HepG2 (cell line): ENCODE data around the gene LMOD1. TPM values are rescaled to one million over a fixed set of nuclear protein-coding genes. Genes with fewer than 3 reads are reported as not detected.

ENCODE experiments used
- FIP1L1 ChIP-seq: fragments of 200-400 bp; formaldehyde crosslinking; IDR thresholded peaks from 2 replicates; pipeline ENCODE4 v1.6.1; 2018; ENCODE audit warnings: low read depth, mild to moderate bottlenecking, low read length, moderate library complexity, borderline replicate concordance; ENCODE audit not compliant: insufficient read depth
- HMG20B ChIP-seq: conservative IDR thresholded peaks from 2 replicates; pipeline ENCODE4 v1.6.1; 2016; ENCODE audit warnings: missing genetic modification reagents, missing compliant biosample characterization
- MAZ ChIP-seq, 2 experiments: sonication (generic) in 1 of 2; formaldehyde crosslinking in 1 of 2; IDR thresholded peaks; 2 replicates each; pipeline versions ENCODE4 v1.5.0 to v1.6.1; 2012 to 2020; ENCODE audit warnings: low read depth in 2 of 2, mild to moderate bottlenecking in 2 of 2, borderline replicate concordance in 1 of 2, improper control_type of control experiment in 1 of 2, low read length in 1 of 2, missing genetic modification reagents in 1 of 2, moderate library complexity in 1 of 2
- MEIS2 ChIP-seq: sonication (generic); formaldehyde crosslinking; IDR thresholded peaks from 2 replicates; pipeline ENCODE4 v1.9.0; 2021; ENCODE audit warnings: mild to moderate bottlenecking, missing genetic modification reagents
- RBFOX2 ChIP-seq: fragments of 200-400 bp; formaldehyde crosslinking; IDR thresholded peaks from 2 replicates; pipeline ENCODE4 v1.6.1; 2017; ENCODE audit warnings: low read depth, mild to moderate bottlenecking, low read length
- RBM39 ChIP-seq: fragments of 200-400 bp; formaldehyde crosslinking; IDR thresholded peaks from one replicate; pipeline ENCODE4 v1.6.1; 2018; ENCODE audit warnings: antibody characterized with exemption, mild to moderate bottlenecking, low read depth, low read length; ENCODE audit not compliant: poor library complexity, severe bottlenecking
- STAG1 ChIP-seq: sonication (generic); formaldehyde crosslinking; IDR thresholded peaks from 2 replicates; pipeline ENCODE4 v1.4.0; 2020; ENCODE audit warnings: missing genetic modification reagents
- TOPORS ChIP-seq: sonication (generic); formaldehyde crosslinking; IDR thresholded peaks from 2 replicates; pipeline ENCODE4 v1.8.0; 2023; ENCODE audit warnings: mild to moderate bottlenecking, missing genetic modification reagents
- XRCC5 ChIP-seq: fragments of 200-400 bp; formaldehyde crosslinking; optimal IDR thresholded peaks from 2 replicates; pipeline ENCODE3; 2017; ENCODE audit warnings: mild to moderate bottlenecking, low read length
- YEATS4 ChIP-seq: sonication (generic); formaldehyde crosslinking; IDR thresholded peaks from 2 replicates; pipeline ENCODE4 v1.4.0; 2020; ENCODE audit warnings: missing genetic modification reagents, borderline replicate concordance
- ZBTB21 ChIP-seq: sonication (generic); formaldehyde crosslinking; IDR thresholded peaks from 2 replicates; pipeline ENCODE4 v1.4.0; 2020; ENCODE audit warnings: missing genetic modification reagents
- polyA plus RNA-seq, 8 experiments: library from polyadenylated mRNA; depleted of rRNA in 3 of 8; stranded (reverse) in 7 of 8; unstranded in 1 of 8; fragments of >200 nt; fragmentation: Illumina TruSeq in 4 of 8; extraction: Trizol in 4 of 8; gene quantifications; 2 replicates each; pipeline versions ENCODE4 v1.2.1 to v1.2.3, GENCODE V29; 2011 to 2016; ENCODE audit warnings: low read depth in 4 of 8, missing spikeins in 1 of 8, mixed read lengths in 1 of 8; ENCODE audit not compliant: insufficient read depth in 1 of 8
- total RNA-seq, 5 experiments: library from RNA; depleted of rRNA; stranded (reverse); fragments of >200 nt; fragmentation: Illumina TruSeq; extraction: Trizol; gene quantifications; 2 replicates each; pipeline ENCODE4 v1.2.3, GENCODE V29; 2016; ENCODE audit warnings: low read depth in 1 of 5
- TF ChIP-seq, protein P1 (sequence below): sonication (generic); formaldehyde crosslinking; IDR thresholded peaks from 2 replicates; pipeline ENCODE4 v1.4.0; 2020; ENCODE audit warnings: missing genetic modification reagents
- TF ChIP-seq, protein P2 (sequence below): sonication (generic); formaldehyde crosslinking; IDR thresholded peaks from 2 replicates; pipeline ENCODE4 v1.8.0; 2022; ENCODE audit warnings: missing genetic modification reagents, mild to moderate bottlenecking, borderline replicate concordance
- TF ChIP-seq, protein P3 (sequence below): sonication (generic); formaldehyde crosslinking; IDR thresholded peaks from 2 replicates; pipeline ENCODE4 v1.8.1; 2023; ENCODE audit warnings: mild to moderate bottlenecking, missing genetic modification reagents
- TF ChIP-seq, protein P4 (sequence below): sonication (generic); formaldehyde crosslinking; IDR thresholded peaks from 2 replicates; pipeline ENCODE4 v1.9.0; 2022; ENCODE audit warnings: low read depth, missing genetic modification reagents
- TF ChIP-seq, protein P5 (sequence below): sonication (generic); formaldehyde crosslinking; IDR thresholded peaks from 2 replicates; pipeline ENCODE4 v1.5.1; 2020; ENCODE audit warnings: mild to moderate bottlenecking, missing genetic modification reagents, moderate library complexity

Gene LMOD1
- total and polyA plus RNA-seq, 2 of the 13 experiments (the other 11 are each of a cell fraction or from before 2014, with no cell fraction given), result not detected

DNA sequence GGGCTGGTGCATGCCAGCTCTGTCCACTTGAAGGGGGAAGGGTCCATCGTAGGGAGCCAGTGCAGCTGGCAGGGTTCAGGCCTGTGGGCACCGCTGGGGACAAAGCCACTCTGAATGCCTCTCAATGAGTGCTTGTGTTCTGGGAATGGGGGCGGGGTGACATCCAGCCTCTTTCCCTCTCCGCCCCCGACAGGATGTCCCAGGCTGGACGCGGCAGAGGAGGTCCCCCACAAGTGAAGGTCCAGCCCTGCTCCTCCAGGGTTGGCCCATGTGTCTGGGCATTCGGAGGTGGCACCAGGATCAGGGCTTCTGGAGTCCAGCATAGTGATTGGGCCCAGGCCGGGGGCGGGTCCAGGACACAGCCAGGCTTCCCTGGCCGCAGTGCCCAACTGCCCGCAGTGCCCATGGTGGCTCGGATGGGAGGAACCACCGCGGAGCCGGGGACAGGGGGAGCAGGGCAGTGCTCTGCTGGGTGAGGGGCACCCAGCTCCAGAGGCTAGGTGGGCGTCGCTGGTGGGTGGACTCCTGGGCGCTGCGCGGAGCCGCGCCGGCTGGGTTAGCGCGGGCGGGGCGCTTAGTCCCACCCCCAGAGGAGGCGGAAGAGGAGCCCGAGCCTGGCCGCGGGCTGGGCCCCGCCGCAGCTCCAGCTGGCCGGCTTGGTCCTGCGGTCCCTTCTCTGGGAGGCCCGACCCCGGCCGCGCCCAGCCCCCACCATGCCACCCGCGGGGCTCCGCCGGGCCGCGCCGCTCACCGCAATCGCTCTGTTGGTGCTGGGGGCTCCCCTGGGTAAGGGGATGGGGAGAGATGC is 57.9 kb downstream of the LMOD1 start, which contains the start of gene SHISA4 (continued):
- TF ChIP-seq, protein P1, sequence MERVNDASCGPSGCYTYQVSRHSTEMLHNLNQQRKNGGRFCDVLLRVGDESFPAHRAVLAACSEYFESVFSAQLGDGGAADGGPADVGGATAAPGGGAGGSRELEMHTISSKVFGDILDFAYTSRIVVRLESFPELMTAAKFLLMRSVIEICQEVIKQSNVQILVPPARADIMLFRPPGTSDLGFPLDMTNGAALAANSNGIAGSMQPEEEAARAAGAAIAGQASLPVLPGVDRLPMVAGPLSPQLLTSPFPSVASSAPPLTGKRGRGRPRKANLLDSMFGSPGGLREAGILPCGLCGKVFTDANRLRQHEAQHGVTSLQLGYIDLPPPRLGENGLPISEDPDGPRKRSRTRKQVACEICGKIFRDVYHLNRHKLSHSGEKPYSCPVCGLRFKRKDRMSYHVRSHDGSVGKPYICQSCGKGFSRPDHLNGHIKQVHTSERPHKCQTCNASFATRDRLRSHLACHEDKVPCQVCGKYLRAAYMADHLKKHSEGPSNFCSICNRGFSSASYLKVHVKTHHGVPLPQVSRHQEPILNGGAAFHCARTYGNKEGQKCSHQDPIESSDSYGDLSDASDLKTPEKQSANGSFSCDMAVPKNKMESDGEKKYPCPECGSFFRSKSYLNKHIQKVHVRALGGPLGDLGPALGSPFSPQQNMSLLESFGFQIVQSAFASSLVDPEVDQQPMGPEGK (CRISPR knock-in tag), result peak; percentile 76
- no peak for TF ChIP-seq FIP1L1
- no peak for TF ChIP-seq STAG1
- TF ChIP-seq, protein P2, sequence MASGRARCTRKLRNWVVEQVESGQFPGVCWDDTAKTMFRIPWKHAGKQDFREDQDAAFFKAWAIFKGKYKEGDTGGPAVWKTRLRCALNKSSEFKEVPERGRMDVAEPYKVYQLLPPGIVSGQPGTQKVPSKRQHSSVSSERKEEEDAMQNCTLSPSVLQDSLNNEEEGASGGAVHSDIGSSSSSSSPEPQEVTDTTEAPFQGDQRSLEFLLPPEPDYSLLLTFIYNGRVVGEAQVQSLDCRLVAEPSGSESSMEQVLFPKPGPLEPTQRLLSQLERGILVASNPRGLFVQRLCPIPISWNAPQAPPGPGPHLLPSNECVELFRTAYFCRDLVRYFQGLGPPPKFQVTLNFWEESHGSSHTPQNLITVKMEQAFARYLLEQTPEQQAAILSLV (CRISPR knock-in tag), result no peak
- no peak for TF ChIP-seq HMG20B (CRISPR knock-in tag)
- TF ChIP-seq XRCC5, result peak; percentile 33
- TF ChIP-seq MEIS2, result no peak
- TF ChIP-seq ZBTB21, result no peak
- TF ChIP-seq, protein P3, sequence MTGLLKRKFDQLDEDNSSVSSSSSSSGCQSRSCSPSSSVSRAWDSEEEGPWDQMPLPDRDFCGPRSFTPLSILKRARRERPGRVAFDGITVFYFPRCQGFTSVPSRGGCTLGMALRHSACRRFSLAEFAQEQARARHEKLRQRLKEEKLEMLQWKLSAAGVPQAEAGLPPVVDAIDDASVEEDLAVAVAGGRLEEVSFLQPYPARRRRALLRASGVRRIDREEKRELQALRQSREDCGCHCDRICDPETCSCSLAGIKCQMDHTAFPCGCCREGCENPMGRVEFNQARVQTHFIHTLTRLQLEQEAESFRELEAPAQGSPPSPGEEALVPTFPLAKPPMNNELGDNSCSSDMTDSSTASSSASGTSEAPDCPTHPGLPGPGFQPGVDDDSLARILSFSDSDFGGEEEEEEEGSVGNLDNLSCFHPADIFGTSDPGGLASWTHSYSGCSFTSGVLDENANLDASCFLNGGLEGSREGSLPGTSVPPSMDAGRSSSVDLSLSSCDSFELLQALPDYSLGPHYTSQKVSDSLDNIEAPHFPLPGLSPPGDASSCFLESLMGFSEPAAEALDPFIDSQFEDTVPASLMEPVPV (CRISPR knock-in tag), result 0 out of 2 replicates have a peak, but pooled peaks have one; percentile 28
- no peak for TF ChIP-seq MAZ (IDR thresholded peaks at IDR 0.05; ENCODE audit: borderline replicate concordance, low read depth, low read length)
- 0 out of 2 replicates have a peak, but pooled peaks have one; percentile 39 for TF ChIP-seq MAZ (CRISPR knock-in tag; IDR thresholded peaks at IDR 0.05; ENCODE audit: low read depth)
- TF ChIP-seq, protein P4, sequence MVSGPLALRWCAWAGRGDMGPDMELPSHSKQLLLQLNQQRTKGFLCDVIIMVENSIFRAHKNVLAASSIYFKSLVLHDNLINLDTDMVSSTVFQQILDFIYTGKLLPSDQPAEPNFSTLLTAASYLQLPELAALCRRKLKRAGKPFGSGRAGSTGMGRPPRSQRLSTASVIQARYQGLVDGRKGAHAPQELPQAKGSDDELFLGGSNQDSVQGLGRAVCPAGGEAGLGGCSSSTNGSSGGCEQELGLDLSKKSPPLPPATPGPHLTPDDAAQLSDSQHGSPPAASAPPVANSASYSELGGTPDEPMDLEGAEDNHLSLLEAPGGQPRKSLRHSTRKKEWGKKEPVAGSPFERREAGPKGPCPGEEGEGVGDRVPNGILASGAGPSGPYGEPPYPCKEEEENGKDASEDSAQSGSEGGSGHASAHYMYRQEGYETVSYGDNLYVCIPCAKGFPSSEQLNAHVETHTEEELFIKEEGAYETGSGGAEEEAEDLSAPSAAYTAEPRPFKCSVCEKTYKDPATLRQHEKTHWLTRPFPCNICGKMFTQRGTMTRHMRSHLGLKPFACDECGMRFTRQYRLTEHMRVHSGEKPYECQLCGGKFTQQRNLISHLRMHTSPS, result peak; percentile 87; the same call in 1 of the 2 replicates
- peak; percentile 38 for TF ChIP-seq RBM39
- TF ChIP-seq, protein P5, sequence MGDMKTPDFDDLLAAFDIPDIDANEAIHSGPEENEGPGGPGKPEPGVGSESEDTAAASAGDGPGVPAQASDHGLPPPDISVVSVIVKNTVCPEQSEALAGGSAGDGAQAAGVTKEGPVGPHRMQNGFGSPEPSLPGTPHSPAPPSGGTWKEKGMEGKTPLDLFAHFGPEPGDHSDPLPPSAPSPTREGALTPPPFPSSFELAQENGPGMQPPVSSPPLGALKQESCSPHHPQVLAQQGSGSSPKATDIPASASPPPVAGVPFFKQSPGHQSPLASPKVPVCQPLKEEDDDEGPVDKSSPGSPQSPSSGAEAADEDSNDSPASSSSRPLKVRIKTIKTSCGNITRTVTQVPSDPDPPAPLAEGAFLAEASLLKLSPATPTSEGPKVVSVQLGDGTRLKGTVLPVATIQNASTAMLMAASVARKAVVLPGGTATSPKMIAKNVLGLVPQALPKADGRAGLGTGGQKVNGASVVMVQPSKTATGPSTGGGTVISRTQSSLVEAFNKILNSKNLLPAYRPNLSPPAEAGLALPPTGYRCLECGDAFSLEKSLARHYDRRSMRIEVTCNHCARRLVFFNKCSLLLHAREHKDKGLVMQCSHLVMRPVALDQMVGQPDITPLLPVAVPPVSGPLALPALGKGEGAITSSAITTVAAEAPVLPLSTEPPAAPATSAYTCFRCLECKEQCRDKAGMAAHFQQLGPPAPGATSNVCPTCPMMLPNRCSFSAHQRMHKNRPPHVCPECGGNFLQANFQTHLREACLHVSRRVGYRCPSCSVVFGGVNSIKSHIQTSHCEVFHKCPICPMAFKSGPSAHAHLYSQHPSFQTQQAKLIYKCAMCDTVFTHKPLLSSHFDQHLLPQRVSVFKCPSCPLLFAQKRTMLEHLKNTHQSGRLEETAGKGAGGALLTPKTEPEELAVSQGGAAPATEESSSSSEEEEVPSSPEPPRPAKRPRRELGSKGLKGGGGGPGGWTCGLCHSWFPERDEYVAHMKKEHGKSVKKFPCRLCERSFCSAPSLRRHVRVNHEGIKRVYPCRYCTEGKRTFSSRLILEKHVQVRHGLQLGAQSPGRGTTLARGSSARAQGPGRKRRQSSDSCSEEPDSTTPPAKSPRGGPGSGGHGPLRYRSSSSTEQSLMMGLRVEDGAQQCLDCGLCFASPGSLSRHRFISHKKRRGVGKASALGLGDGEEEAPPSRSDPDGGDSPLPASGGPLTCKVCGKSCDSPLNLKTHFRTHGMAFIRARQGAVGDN, result peak; percentile 54
- TF ChIP-seq TOPORS (CRISPR knock-in tag), result no peak
- TF ChIP-seq RBFOX2, result 0 out of 2 replicates have a peak, but pooled peaks have one; percentile 32
- TF ChIP-seq YEATS4 (CRISPR knock-in tag), result no peak
